ENCODE results near the gene NPVF. TPM values are rescaled to one million over a fixed set of nuclear protein-coding genes. Genes with fewer than 3 reads are reported as not detected.

The NPVF gene
- total RNA-seq, 2 experiments from 2014 or later: not detected

DNA sequence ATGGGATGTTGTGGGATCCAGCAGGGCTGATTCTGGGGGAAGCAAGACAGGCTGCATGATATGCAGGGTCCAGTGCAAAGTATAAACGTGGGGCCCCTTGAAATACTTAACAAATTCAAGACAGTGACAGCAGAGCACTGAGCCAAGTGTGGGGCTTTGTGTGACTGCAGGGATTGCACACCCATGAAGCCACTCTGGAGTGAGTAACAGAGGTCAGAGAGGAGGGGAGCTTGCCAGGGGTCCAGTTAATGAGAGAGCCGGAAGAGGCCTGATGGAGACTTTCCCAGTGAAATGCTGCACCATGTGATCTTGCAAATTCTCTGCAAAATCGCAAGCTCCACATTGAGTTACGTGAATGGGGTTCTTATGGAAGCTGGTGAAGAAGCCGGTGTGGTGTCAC lies 5.6 kb downstream of the NPVF start:
- H3K36me3 Mint-ChIP-seq (ENCODE audit: low read depth): no peaks in the 10 kb centered on the region
- DNase-seq: no peak
- no peaks in the 10 kb centered on the region for H3K4me1 Mint-ChIP-seq (ENCODE audit: low read depth)
- ChIA-PET POLR2A (no interaction called here), CTCF (no interaction called here)
- no peak overlapping the region for H3K4me3 Mint-ChIP-seq
- no peaks in the 10 kb centered on the region for H3K9me3 Mint-ChIP-seq (ENCODE audit: insufficient read depth)
- peaks cover 21% of the 10 kb centered on the region for H3K27me3 Mint-ChIP-seq (ENCODE audit: low read depth)
- ATAC-seq: no peak
- no peak overlapping the region for H3K27ac Mint-ChIP-seq

DNA sequence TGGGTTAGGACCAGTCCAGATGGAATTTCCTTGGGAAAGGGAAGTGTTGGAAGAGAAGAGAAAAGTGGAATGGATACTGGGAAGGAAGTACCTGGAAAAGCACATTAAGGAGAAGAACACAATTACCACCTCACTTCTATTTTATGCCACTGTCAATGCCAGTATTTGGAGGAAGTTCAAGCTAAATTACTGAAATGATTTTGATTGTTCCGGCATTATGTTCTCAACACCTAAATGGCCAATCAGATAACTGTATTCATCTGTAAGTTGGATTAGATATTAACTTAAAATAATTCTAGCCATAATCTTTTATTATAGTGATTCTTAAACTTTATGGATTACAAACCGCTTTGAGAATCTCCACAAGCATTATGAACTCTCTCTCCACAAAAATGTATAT lies 7.3 kb downstream of the NPVF start:
- no peak overlapping the region for H3K27ac Mint-ChIP-seq
- H3K9me3 Mint-ChIP-seq (ENCODE audit: insufficient read depth): no peaks in the 10 kb centered on the region
- ChIA-PET CTCF (no interaction called here), POLR2A (interaction anchor here (0.6 kb wide), 1 partner anchor 384 kb away, joined by 3 read pairs; no protein-coding TSS in a partner anchor)
- no peak for ATAC-seq
- no peak for DNase-seq
- H3K27me3 Mint-ChIP-seq (ENCODE audit: low read depth): peaks cover 15% of the 10 kb centered on the region
- no peak overlapping the region for H3K4me3 Mint-ChIP-seq
- H3K4me1 Mint-ChIP-seq (ENCODE audit: low read depth): no peaks in the 10 kb centered on the region
- no peaks in the 10 kb centered on the region for H3K36me3 Mint-ChIP-seq (ENCODE audit: low read depth)

DNA sequence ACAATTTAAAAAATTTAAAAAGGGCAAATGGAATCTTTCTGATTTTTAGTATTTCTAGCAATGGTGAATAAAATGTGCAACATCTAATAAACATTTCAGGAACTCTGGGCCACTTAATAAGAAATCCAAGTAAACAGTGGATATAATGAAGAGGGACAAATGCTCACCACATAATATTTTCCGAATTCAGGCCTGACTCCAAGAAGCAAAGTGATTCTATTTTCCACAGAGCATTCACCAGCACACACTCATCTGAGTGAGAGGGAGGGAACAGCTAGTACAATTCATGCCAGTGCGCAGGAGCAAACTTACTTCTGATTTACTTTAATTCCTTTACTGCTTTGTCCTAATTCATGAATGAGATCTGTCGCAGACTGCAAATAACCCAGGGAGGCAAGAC lies 10.1 kb downstream of the NPVF start:
- H3K36me3 Mint-ChIP-seq (ENCODE audit: low read depth): no peaks in the 10 kb centered on the region
- DNase-seq (no peak), ATAC-seq (no peak)
- no peak overlapping the region for H3K4me3 Mint-ChIP-seq
- H3K4me1 Mint-ChIP-seq (ENCODE audit: low read depth): no peaks in the 10 kb centered on the region
- no peak overlapping the region for H3K27ac Mint-ChIP-seq
- ChIA-PET CTCF (interaction anchor here (1.4 to 1.5 kb wide), 2 partner anchors 14 to 347 kb away, joined by 4 to 6 read pairs; no protein-coding TSS in a partner anchor), POLR2A (no interaction called here)
- no peaks in the 10 kb centered on the region for H3K9me3 Mint-ChIP-seq (ENCODE audit: insufficient read depth)
- peaks cover 14% of the 10 kb centered on the region for H3K27me3 Mint-ChIP-seq (ENCODE audit: low read depth)

DNA sequence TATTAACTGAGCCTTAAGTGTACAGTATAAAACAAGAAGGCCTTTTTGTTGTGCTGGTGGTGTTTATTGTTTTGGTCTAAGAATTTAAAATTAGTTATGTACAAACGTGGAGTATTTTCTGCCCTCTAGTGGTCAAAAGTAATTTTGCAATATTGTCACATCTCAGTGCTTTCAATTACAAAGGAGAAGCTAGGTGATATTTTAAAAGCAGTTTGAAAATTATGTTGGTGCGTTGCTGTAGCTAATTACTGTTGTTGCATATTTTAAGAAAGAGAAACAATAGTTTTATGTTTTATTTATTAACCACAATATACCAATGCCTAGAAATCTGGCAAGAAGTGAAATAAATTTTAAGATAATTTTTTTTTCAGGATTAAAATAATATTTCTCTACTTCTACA lies 11.4 kb downstream of the NPVF start:
- H3K4me3 Mint-ChIP-seq: no peak overlapping the region
- H3K36me3 Mint-ChIP-seq (ENCODE audit: low read depth): no peaks in the 10 kb centered on the region
- H3K27ac Mint-ChIP-seq: no peak overlapping the region
- no peak for DNase-seq
- peaks cover 12% of the 10 kb centered on the region for H3K27me3 Mint-ChIP-seq (ENCODE audit: low read depth)
- POLR2A ChIA-PET: no interaction called here
- no peaks in the 10 kb centered on the region for H3K4me1 Mint-ChIP-seq (ENCODE audit: low read depth)
- H3K9me3 Mint-ChIP-seq (ENCODE audit: insufficient read depth): no peaks in the 10 kb centered on the region
- no peak for ATAC-seq
- CTCF ChIA-PET: interaction anchor here (0.6 to 1.5 kb wide), 18 partner anchors 10 to 351 kb away, joined by 3 to 6 read pairs (median 4); partner anchors contain the start of gene NPVF

DNA sequence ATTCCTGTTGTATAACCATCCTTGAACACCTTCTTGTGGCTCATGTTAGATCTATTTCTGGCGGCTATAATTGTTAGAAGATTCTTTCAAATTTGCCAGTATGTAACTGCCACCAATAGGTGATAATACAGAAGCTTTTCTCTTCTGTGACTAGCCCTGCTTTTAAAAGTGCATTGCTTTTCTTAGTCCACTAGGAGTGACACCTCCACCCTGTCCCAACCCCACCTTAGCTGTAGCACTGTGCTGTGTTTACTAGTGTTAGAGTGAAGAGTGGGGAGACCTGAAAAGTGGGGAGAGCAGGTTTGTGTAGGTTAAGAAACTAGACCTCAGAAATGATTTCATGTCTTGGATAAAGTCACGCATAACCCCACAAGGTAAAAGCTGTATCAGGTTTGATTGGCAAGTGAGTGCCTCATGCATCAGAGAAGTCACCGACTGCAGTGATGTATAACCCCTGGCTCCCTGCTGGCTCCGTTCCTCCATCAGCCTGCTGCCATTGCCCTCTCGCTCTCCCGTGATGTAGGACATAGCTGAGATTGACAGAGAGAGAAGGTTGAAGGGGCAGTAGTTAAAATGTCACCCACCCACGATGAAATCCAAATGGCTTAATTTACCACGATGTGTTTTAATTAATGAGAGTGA lies 12.5 kb downstream of the NPVF start:
- H3K4me3 Mint-ChIP-seq: no peak overlapping the region
- no peak for DNase-seq
- POLR2A ChIA-PET: interaction anchor here (0.6 kb wide), 1 partner anchor 62 kb away, joined by 3 read pairs; no protein-coding TSS in a partner anchor
- H3K36me3 Mint-ChIP-seq (ENCODE audit: low read depth): no peaks in the 10 kb centered on the region
- CTCF ChIA-PET: interaction anchor here (1.3 kb wide), 1 partner anchor 34 kb away, joined by 3 read pairs; no protein-coding TSS in a partner anchor
- H3K4me1 Mint-ChIP-seq (ENCODE audit: low read depth): no peaks in the 10 kb centered on the region
- ATAC-seq: peak; percentile 39
- no peak overlapping the region for H3K27ac Mint-ChIP-seq
- no peaks in the 10 kb centered on the region for H3K9me3 Mint-ChIP-seq (ENCODE audit: insufficient read depth)
- peaks cover 10% of the 10 kb centered on the region for H3K27me3 Mint-ChIP-seq (ENCODE audit: low read depth)

DNA sequence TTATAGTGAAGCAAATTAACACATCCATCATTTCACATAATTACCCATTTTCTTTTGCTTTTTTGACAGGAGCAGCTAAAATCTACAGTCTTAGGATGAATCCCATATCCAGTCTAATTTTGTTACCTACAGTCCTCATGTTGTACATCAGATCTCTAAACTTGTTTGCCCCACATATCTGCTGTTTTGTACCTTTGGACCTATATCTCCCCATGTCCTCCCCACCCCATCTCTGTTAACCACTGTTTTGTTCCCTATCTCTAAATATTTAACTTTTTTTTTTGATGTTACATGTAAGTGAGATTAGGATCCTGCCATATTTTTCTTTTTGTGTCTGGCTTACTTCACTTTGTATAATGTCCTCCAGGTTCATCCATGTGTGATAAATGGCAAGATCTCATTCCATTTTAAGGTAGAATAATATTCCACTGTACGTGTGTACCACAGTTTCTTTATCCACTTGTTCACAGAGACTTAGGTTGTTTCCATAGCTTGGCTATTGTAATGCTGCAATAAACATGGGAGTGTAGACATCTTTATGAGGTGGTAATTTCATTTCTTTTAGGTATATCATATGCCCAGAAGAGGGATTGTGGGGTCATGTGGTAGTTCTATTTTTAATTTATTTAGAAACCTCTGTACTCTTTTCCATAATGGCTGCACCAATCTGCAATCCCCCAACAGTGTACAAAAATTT lies 19.6 kb downstream of the NPVF start:
- H3K36me3 Mint-ChIP-seq (ENCODE audit: low read depth): no peaks in the 10 kb centered on the region
- no peaks in the 10 kb centered on the region for H3K9me3 Mint-ChIP-seq (ENCODE audit: insufficient read depth)
- no peak for ATAC-seq
- no peak overlapping the region for H3K27ac Mint-ChIP-seq
- no peak for DNase-seq
- H3K27me3 Mint-ChIP-seq (ENCODE audit: low read depth): peaks cover 32% of the 10 kb centered on the region
- no peak overlapping the region for H3K4me3 Mint-ChIP-seq
- H3K4me1 Mint-ChIP-seq (ENCODE audit: low read depth): no peaks in the 10 kb centered on the region
- CTCF ChIA-PET: no interaction called here
- POLR2A ChIA-PET: no interaction called here

DNA sequence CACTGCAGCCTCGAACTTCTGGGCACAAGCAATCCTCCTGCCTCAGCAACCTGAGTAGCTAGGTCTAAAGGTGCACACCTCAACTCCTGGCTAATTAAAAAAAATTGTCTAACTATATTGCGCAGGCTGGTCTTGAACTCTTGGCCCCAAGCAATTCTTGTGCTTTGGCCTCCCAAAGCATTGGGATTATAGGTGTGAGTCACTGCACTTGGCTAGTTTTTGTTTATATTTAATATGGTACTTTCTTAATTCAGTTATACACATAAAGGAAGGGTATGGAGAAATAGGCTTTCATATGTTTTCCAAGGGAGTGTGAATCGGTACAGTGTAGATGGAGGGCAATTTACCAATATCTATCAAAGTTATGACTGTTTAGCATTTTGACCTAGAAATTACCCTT lies 20.4 kb downstream of the NPVF start:
- Mint-ChIP-seq H3K27ac (no peak overlapping the region), H3K36me3 (ENCODE audit: low read depth) (no peaks in the 10 kb centered on the region), H3K9me3 (ENCODE audit: insufficient read depth) (no peaks in the 10 kb centered on the region), H3K4me3 (no peak overlapping the region), H3K4me1 (ENCODE audit: low read depth) (no peaks in the 10 kb centered on the region), H3K27me3 (ENCODE audit: low read depth) (peaks cover 32% of the 10 kb centered on the region)
- POLR2A ChIA-PET: no interaction called here
- CTCF ChIA-PET: no interaction called here
- ATAC-seq (no peak), DNase-seq (no peak)

DNA sequence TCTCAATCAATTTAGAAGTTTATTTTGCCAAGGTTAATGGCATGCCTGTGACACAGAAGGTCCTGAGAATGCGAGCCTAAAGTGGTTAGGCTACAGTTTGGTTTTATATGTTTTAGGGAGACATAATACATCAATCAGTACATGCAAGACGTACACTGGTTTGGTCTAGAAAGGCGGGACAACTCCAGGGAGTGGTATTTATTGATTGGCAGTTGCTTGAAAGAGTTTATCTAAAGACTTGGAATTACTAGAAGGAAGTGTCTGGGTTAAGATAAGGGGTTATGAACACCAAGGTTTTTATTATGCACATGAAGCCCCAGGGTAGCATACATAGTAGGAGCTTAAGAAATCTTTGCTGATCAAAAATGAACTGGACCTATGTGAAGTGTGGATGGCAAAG lies 21.5 kb downstream of the NPVF start:
- Mint-ChIP-seq H3K36me3 (ENCODE audit: low read depth) (no peaks in the 10 kb centered on the region), H3K27me3 (ENCODE audit: low read depth) (peaks cover 32% of the 10 kb centered on the region), H3K4me1 (ENCODE audit: low read depth) (no peaks in the 10 kb centered on the region), H3K9me3 (ENCODE audit: insufficient read depth) (no peaks in the 10 kb centered on the region), H3K4me3 (no peak overlapping the region), H3K27ac (no peak overlapping the region)
- ChIA-PET POLR2A (no interaction called here), CTCF (interaction anchor here (1.4 kb wide), 1 partner anchor 10 kb away, joined by 6 read pairs; no protein-coding TSS in a partner anchor)
- ATAC-seq (no peak), DNase-seq (no peak)

DNA sequence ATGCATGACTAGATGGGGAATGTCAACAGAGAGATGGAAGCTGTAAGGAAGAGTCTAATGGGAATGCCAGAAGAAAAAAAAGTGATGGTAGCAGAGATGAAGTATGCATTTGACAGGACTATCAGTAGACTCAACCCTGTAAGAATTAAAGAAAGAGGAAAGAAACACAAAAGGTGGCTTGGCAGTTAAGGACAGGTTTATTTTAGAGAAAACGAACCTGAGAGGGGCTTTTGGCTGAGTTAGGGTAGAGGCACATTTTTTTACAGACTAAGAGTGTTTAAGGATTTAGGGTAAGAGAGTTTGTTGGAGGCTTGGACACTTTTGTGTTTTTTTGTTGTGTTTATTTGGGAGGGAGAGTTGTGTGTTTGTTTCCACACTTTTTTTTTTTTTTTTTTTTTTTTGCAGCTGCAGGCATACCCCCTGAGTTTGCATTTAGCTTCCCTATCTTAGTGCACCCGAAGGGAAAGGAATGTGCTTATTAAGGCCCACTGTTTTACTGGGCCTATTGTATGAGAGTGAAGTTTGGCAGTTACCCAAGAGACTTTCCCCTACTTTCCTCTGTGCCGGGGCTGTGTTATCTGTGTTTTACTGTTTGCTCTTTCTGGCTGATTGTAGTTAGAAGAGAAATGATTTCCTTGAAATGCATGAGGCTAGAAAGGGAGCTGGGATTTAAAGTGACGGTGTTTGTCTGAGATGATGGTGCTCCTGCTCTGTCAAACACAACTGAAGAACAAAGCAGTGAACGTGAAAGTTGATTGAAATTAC lies 32.0 kb downstream of the NPVF start:
- H3K9me3 Mint-ChIP-seq (ENCODE audit: insufficient read depth): no peaks in the 10 kb centered on the region
- peaks cover 10% of the 10 kb centered on the region for H3K27me3 Mint-ChIP-seq (ENCODE audit: low read depth)
- ChIA-PET CTCF (interaction anchor here (1.0 to 1.3 kb wide), 2 partner anchors 16 to 21 kb away, joined by 3 to 4 read pairs; a partner anchor contains a TSS), POLR2A (no interaction called here)
- no peaks in the 10 kb centered on the region for H3K36me3 Mint-ChIP-seq (ENCODE audit: low read depth)
- ATAC-seq (no peak), DNase-seq (no peak)
- no peaks in the 10 kb centered on the region for H3K4me1 Mint-ChIP-seq (ENCODE audit: low read depth)
- no peak overlapping the region for H3K27ac Mint-ChIP-seq
- H3K4me3 Mint-ChIP-seq: no peak overlapping the region

DNA sequence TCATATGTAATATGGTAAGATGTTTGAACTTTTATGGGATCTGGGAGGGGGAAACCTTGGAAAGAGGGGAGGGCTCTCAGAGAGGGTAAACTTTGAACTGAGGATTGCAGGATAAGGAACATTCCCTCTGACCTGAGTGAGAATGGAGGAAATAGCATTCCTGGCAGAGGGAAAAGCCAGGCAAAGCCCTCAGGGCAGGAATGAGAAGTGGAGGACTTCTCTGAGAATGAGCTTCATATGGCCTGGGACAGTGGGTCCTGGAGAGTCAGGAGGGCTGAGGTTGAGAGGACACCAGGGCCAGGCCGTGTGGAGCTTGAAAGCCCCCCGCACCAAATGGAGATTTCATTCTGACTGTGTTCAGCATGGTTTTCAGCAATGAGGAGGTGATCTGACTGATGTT lies 34.2 kb downstream of the NPVF start:
- POLR2A ChIA-PET: no interaction called here
- no peaks in the 10 kb centered on the region for H3K36me3 Mint-ChIP-seq (ENCODE audit: low read depth)
- peaks cover 15% of the 10 kb centered on the region for H3K27me3 Mint-ChIP-seq (ENCODE audit: low read depth)
- no peak overlapping the region for H3K4me3 Mint-ChIP-seq
- DNase-seq: no peak
- H3K4me1 Mint-ChIP-seq (ENCODE audit: low read depth): no peaks in the 10 kb centered on the region
- CTCF ChIA-PET: interaction anchor here (1.6 kb wide), 1 partner anchor 23 kb away, joined by 6 read pairs; no protein-coding TSS in a partner anchor
- no peak for ATAC-seq
- no peaks in the 10 kb centered on the region for H3K9me3 Mint-ChIP-seq (ENCODE audit: insufficient read depth)
- no peak overlapping the region for H3K27ac Mint-ChIP-seq

DNA sequence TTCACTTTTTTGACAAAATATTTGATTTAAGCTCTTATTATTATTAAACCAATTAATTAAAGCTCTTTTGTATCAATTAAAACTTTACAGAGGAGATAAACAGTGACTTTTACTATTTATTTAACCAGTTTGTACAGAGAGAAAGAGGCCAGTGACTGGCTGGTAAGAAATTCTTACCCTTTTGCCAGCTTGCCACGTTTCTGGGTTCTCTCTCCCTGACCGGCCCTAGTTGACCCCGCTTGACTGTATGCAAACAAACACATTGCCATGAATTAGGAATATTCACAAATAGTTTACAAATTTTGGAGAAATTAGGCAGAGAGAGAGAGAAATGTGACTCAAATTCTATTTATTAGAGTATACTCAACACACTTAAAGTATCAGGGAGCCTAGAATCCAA lies 36.2 kb downstream of the NPVF start:
- Mint-ChIP-seq H3K4me3 (no peak overlapping the region), H3K27ac (no peak overlapping the region), H3K4me1 (ENCODE audit: low read depth) (no peaks in the 10 kb centered on the region), H3K36me3 (ENCODE audit: low read depth) (no peaks in the 10 kb centered on the region), H3K9me3 (ENCODE audit: insufficient read depth) (no peaks in the 10 kb centered on the region), H3K27me3 (ENCODE audit: low read depth) (peaks cover 15% of the 10 kb centered on the region)
- ChIA-PET POLR2A (interaction anchor here (1.4 kb wide), 1 partner anchor 12 kb away, joined by 3 read pairs; a partner anchor contains a TSS), CTCF (no interaction called here)
- DNase-seq (no peak), ATAC-seq (no peak)

DNA sequence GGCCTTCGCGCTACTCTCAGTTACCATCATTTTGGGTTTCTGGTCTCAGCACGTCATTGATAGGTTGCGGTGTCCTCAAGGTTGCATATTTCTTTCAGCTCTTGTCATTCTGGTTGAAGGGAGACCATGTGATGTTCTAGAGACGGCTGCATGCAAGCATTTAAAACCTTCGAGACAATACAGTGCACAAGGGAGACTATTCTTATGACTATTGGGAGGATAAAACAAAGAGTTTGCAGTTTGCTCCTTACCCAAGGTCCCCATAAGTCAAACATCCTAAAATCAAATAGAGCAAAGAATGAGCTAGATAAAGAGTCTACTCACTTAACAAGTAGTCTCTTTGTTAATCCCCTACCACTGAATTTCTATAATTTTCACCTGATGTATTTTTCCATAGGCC lies 39.1 kb downstream of the NPVF start:
- DNase-seq: no peak
- ATAC-seq: no peak
- CTCF ChIA-PET: no interaction called here
- Mint-ChIP-seq H3K27ac (no peak overlapping the region), H3K36me3 (ENCODE audit: low read depth) (no peaks in the 10 kb centered on the region), H3K27me3 (ENCODE audit: low read depth) (peaks cover 15% of the 10 kb centered on the region), H3K9me3 (ENCODE audit: insufficient read depth) (no peaks in the 10 kb centered on the region), H3K4me3 (no peak overlapping the region), H3K4me1 (ENCODE audit: low read depth) (no peaks in the 10 kb centered on the region)
- POLR2A ChIA-PET: interaction anchor here (0.7 kb wide), 1 partner anchor 10 kb away, joined by 3 read pairs; no protein-coding TSS in a partner anchor
